Activated CD4-positive, CD25-positive, alpha-beta regulatory T cell treated with anti-CD3 and anti-CD28 coated beads, Interleukin-2, amount 50 U/mL, for 24 hours (primary cell): ENCODE measurements around the gene MRPL37.
"Not testable (repeated sequence)": the region's sequence is repeated elsewhere in the genome, so short reads cannot be mapped to it uniquely, and the experiment has no call there.

Source experiments
- ATAC-seq, 2 donors: fragments of 150-1000 bp; cut with Tn5 transposase; one replicate each; pipeline ENCODE4 v1.10.0; 2021; ENCODE audit warnings: mild to moderate bottlenecking in 1 of 2, moderate library complexity in 1 of 2

MRPL37 gene

GRCh38 chr1:54172614-54173599 lies 27.1 kb upstream of the MRPL37 start:
- ATAC-seq, result no peak

GRCh38 chr1:54173681-54174080 lies 26.3 kb upstream of the MRPL37 start:
- no peak for ATAC-seq

- ATAC-seq, result no peak
Observed at GRCh38 chr1:54174106-54174505, 25.9 kb upstream of the MRPL37 start.

- no peak for ATAC-seq
Observed at GRCh38 chr1:54176621-54177327, 23.2 kb upstream of the MRPL37 start.

GRCh38 chr1:54177726-54178125 lies 22.2 kb upstream of the MRPL37 start:
- no peak for ATAC-seq

GRCh38 chr1:54178296-54179070 lies 21.5 kb upstream of the MRPL37 start:
- no peak for ATAC-seq

- ATAC-seq, result no peak
Observed at GRCh38 chr1:54180701-54181360, 19.1 kb upstream of the MRPL37 start.

GRCh38 chr1:54186056-54186455 lies 13.9 kb upstream of the MRPL37 start:
- ATAC-seq, result no peak

- no peak for ATAC-seq
Observed at GRCh38 chr1:54188291-54188690, 11.7 kb upstream of the MRPL37 start.

GRCh38 chr1:54190526-54190925 lies 9.4 kb upstream of the MRPL37 start:
- ATAC-seq, result no peak

GRCh38 chr1:54191525-54191924 lies 8.4 kb upstream of the MRPL37 start:
- no peak for ATAC-seq

GRCh38 chr1:54193453-54193852 lies 6.5 kb upstream of the MRPL37 start:
- no peak for ATAC-seq

- no peak for ATAC-seq
Observed at GRCh38 chr1:54199151-54199764, 709 bp upstream of the MRPL37 start.

GRCh38 chr1:54200519-54200997 lies 591 bp downstream of the MRPL37 start:
- ATAC-seq, result peak; percentile 5 to 8

GRCh38 chr1:54204199-54204598 lies 4.2 kb downstream of the MRPL37 start:
- no peak for ATAC-seq

GRCh38 chr1:54207287-54207686 lies 7.3 kb downstream of the MRPL37 start:
- no peak for ATAC-seq

- not testable (repeated sequence) for ATAC-seq
Observed at GRCh38 chr1:54207896-54208295, 7.9 kb downstream of the MRPL37 start.

GRCh38 chr1:54212872-54213271 lies 12.9 kb downstream of the MRPL37 start:
- no peak for ATAC-seq

- ATAC-seq, result no peak
Observed at GRCh38 chr1:54215523-54215922, 15.6 kb downstream of the MRPL37 start.

GRCh38 chr1:54218883-54219687 lies 19.1 kb downstream of the MRPL37 start:
- ATAC-seq, result no peak

GRCh38 chr1:54219688-54220003 lies 19.7 kb downstream of the MRPL37 start:
- no peak for ATAC-seq
